Esophagus muscularis mucosa (tissue), 3 donors: ENCODE data around the gene GCGR.

ENCODE experiments used
- CTCF ChIP-seq, 3 experiments: fragments of 200-600 bp in 2 of 3; fragments of 450-650 bp in 1 of 3; sonication (generic) in 2 of 3; IDR thresholded peaks; one replicate each; pipeline ENCODE4 v1.5.1; 2017 to 2019; ENCODE audit warnings: antibody characterized with exemption in 3 of 3, mild to moderate bottlenecking in 2 of 3, moderate library complexity in 1 of 3
- POLR2A ChIP-seq: fragments of 450-650 bp; IDR thresholded peaks from one replicate; pipeline ENCODE4 v1.6.1; 2017; ENCODE audit warnings: antibody characterized with exemption, moderate library complexity, mild to moderate bottlenecking, low read depth

- no peak for TF ChIP-seq POLR2A
- TF ChIP-seq CTCF (IDR thresholded peaks at IDR 0.05): no peak
Observed at GRCh38 chr17:81805707-81806460, 1.9 kb downstream of the GCGR start.
